HEK293 (cell line): ENCODE measurements around the gene DOK3.

ENCODE experiments used
- CTCF ChIA-PET: fragments of 350-600 bp; formaldehyde crosslinking; extraction: SDS; loops from one replicate; lab custom pipeline; 2021; ENCODE audit warnings: antibody characterized with exemption; lab: Yijun Ruan, JAX
- POLR2A ChIA-PET: fragments of 300-600 bp; formaldehyde crosslinking; extraction: SDS; loops from one replicate; lab custom pipeline; 2020; ENCODE audit warnings: antibody characterized with exemption, inconsistent platforms; lab: Yijun Ruan, JAX
- H3K27ac ChIP-seq: fragments of 200-500 bp; sonication (Bioruptor generic); 2 replicates; pipeline ENCODE4 v1.5.1; 2014; ENCODE audit warnings: low read depth, low read length, control low read depth, inconsistent platforms; ENCODE audit errors: extremely low read depth
- H3K36me3 ChIP-seq, 2 experiments: fragments of 200-500 bp in 1 of 2; sonication (Bioruptor generic) in 1 of 2; 1 replicate in 1 of 2; 2 replicates in 1 of 2; pipeline ENCODE4 v1.5.1; 2014 to 2017; ENCODE audit warnings: inconsistent platforms in 2 of 2, low read length in 2 of 2; ENCODE audit not compliant: control insufficient read depth in 2 of 2, insufficient read depth in 1 of 2
- H3K4me1 ChIP-seq: fragments of 200-500 bp; sonication (Bioruptor generic); 2 replicates; pipeline ENCODE4 v1.5.1; 2014; ENCODE audit warnings: mild to moderate bottlenecking, low read length, inconsistent platforms; ENCODE audit not compliant: control insufficient read depth, insufficient read depth
- H3K4me3 ChIP-seq: 2 replicates; pipeline ENCODE4 v1.5.1; 2011; ENCODE audit warnings: low read depth, mild to moderate bottlenecking, control low read depth, low read length, moderate library complexity
- H3K9me3 ChIP-seq: fragments of 200-500 bp; sonication (Bioruptor generic); 2 replicates; pipeline ENCODE4 v1.5.1; 2014; ENCODE audit warnings: low read depth, low read length, inconsistent platforms; ENCODE audit not compliant: control insufficient read depth, insufficient read depth
- GLI2 ChIP-seq: fragments of 450-650 bp; formaldehyde crosslinking; IDR thresholded peaks from 2 replicates; pipeline ENCODE4; 2017; ENCODE audit warnings: missing biosample characterization, missing genetic modification characterization, low read depth, borderline replicate concordance
- IKZF3 ChIP-seq: fragments of 450-650 bp; IDR thresholded peaks from 2 replicates; pipeline ENCODE4 v1.5.0; 2018; ENCODE audit warnings: missing biosample characterization, mild to moderate bottlenecking, missing genetic modification characterization, moderate library complexity
- KLF10 ChIP-seq: fragments of 450-650 bp; IDR thresholded peaks from 2 replicates; pipeline ENCODE4 v1.5.1; 2018; ENCODE audit warnings: missing biosample characterization, mild to moderate bottlenecking, missing genetic modification characterization
- PRDM1 ChIP-seq: fragments of 450-650 bp; formaldehyde crosslinking; IDR thresholded peaks from 2 replicates; pipeline ENCODE4; 2016; ENCODE audit warnings: missing biosample characterization, missing genetic modification characterization
- PRDM2 ChIP-seq: fragments of 450-650 bp; formaldehyde crosslinking; IDR thresholded peaks from 2 replicates; pipeline ENCODE4 v1.5.1; 2016; ENCODE audit warnings: missing biosample characterization, missing genetic modification characterization, borderline replicate concordance
- SCRT2 ChIP-seq: fragments of 450-650 bp; formaldehyde crosslinking; IDR thresholded peaks from 2 replicates; pipeline ENCODE4 v1.5.1; 2016; ENCODE audit warnings: missing biosample characterization, missing genetic modification characterization
- TCF7L2 ChIP-seq: IDR thresholded peaks from 2 replicates; pipeline ENCODE4 v1.6.1; 2011; ENCODE audit warnings: low read depth, mild to moderate bottlenecking, inconsistent platforms, low read length, moderate library complexity, borderline replicate concordance
- YY1 ChIP-seq: fragments of 450-650 bp; formaldehyde crosslinking; IDR thresholded peaks from 2 replicates; pipeline ENCODE4 v1.5.1; 2018; ENCODE audit warnings: missing biosample characterization, missing genetic modification characterization
- ZBTB8A ChIP-seq: fragments of 450-650 bp; formaldehyde crosslinking; IDR thresholded peaks from 2 replicates; pipeline ENCODE4 v1.5.1; 2016; ENCODE audit warnings: missing biosample characterization, missing genetic modification characterization
- ZFP3 ChIP-seq: fragments of 450-650 bp; formaldehyde crosslinking; IDR thresholded peaks from 2 replicates; pipeline ENCODE4 v1.5.1; 2016; ENCODE audit warnings: low read depth, missing biosample characterization, missing genetic modification characterization
- ZNF266 ChIP-seq: fragments of 450-650 bp; formaldehyde crosslinking; IDR thresholded peaks from 2 replicates; pipeline ENCODE4 v1.5.1; 2016; ENCODE audit warnings: missing biosample characterization, missing genetic modification characterization, low read depth
- ZNF274 ChIP-seq, 2 experiments: fragments of 200-500 bp in 1 of 2; fragments of 450-650 bp in 1 of 2; sonication (Bioruptor generic) in 1 of 2; formaldehyde crosslinking in 1 of 2; IDR thresholded peaks; 2 replicates each; pipeline versions ENCODE4 v1.5.1 to v1.6.1; 2014 to 2016; ENCODE audit warnings: borderline replicate concordance in 1 of 2, inconsistent platforms in 1 of 2, low read length in 1 of 2, missing biosample characterization in 1 of 2, missing genetic modification characterization in 1 of 2
- ZNF426 ChIP-seq: fragments of 450-650 bp; formaldehyde crosslinking; IDR thresholded peaks from 2 replicates; pipeline ENCODE4 v1.5.1; 2017; ENCODE audit warnings: missing biosample characterization, missing genetic modification characterization, mild to moderate bottlenecking, inconsistent platforms, moderate library complexity
- ZNF600 ChIP-seq: fragments of 450-650 bp; formaldehyde crosslinking; IDR thresholded peaks from 2 replicates; pipeline ENCODE4 v1.5.1; 2016; ENCODE audit warnings: missing biosample characterization, missing genetic modification characterization
- ZNF610 ChIP-seq: fragments of 450-650 bp; formaldehyde crosslinking; IDR thresholded peaks from 2 replicates; pipeline ENCODE4 v1.5.1; 2016; ENCODE audit warnings: missing biosample characterization, missing genetic modification characterization, borderline replicate concordance
- ZNF747 ChIP-seq: fragments of 450-650 bp; formaldehyde crosslinking; IDR thresholded peaks from 2 replicates; pipeline ENCODE4 v1.5.1; 2016; ENCODE audit warnings: missing biosample characterization, missing genetic modification characterization
- ZNF837 ChIP-seq: fragments of 450-650 bp; formaldehyde crosslinking; IDR thresholded peaks from 2 replicates; pipeline ENCODE4 v1.5.1; 2016; ENCODE audit warnings: missing biosample characterization, missing genetic modification characterization
- ZNF843 ChIP-seq: fragments of 450-650 bp; formaldehyde crosslinking; IDR thresholded peaks from 2 replicates; pipeline ENCODE4 v1.5.1; 2016; ENCODE audit warnings: missing biosample characterization, missing genetic modification characterization
- ZSCAN18 ChIP-seq: fragments of 450-650 bp; formaldehyde crosslinking; IDR thresholded peaks from 2 replicates; pipeline ENCODE4 v1.5.1; 2016; ENCODE audit warnings: missing biosample characterization, missing genetic modification characterization
- ZSCAN23 ChIP-seq: fragments of 450-650 bp; formaldehyde crosslinking; IDR thresholded peaks from 2 replicates; pipeline ENCODE4 v1.5.1; 2016; ENCODE audit warnings: missing biosample characterization, missing genetic modification characterization

The DOK3 gene

DNA sequence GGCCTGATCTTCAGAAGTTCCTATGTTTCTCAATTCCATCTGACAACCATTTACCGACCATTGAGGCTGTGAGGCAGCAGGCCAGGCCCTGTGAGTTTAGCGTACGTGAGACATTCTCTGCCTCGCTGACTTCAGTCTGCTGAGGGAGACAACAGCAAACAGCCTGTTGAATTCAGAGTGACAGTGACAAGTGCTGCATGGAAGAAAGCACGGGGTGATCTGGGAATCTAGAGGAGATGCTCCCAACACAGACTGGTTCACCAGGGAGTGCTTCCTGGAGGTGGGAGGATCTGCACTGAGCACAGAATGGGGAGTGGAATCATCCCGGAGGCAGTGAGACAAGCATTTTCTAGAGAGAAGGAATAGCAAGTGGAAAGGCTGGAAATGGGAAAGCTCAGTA lies 17.2 kb upstream of the DOK3 start:
- TF ChIP-seq SCRT2 (peak; percentile 71), ZNF843 (no peak), ZNF610 (tag by site-specific recombination) (no peak)
- POLR2A ChIA-PET, result no interaction called here
- CTCF ChIA-PET, result no interaction called here
- no peak overlapping the region for H3K27ac ChIP-seq
- peaks cover 12 to 90% of the 10 kb centered on the region in 2 experiments; a peak in 2 of 3 replicates for H3K36me3 ChIP-seq
- no peaks in the 10 kb centered on the region for H3K9me3 ChIP-seq
- H3K4me1 ChIP-seq, result no peaks in the 10 kb centered on the region
- H3K4me3 ChIP-seq, result no peak overlapping the region

- Histone ChIP-seq H3K27ac (no peak overlapping the region), H3K4me3 (no peak overlapping the region), H3K9me3 (no peaks in the 10 kb centered on the region)
- CTCF ChIA-PET, result no interaction called here
- TF ChIP-seq ZNF274 (IDR thresholded peaks at IDR 0.05; ENCODE audit: low read length), result no peak
- TF ChIP-seq ZNF274 (tag by site-specific recombination; IDR thresholded peaks at IDR 0.05; ENCODE audit: borderline replicate concordance), result no peak
- TF ChIP-seq ZNF600, result no peak
- no peak for TF ChIP-seq GLI2
- no peak for TF ChIP-seq YY1 (tag by site-specific recombination)
- no peak for TF ChIP-seq IKZF3 (tag by site-specific recombination)
- TF ChIP-seq ZSCAN23 (tag by site-specific recombination), result no peak
- no peak for TF ChIP-seq ZNF426 (tag by site-specific recombination)
- no peak for TF ChIP-seq ZSCAN18 (tag by site-specific recombination)
- TF ChIP-seq ZFP3 (tag by site-specific recombination), result no peak
- TF ChIP-seq ZNF747 (tag by site-specific recombination), result no peak
- no peak for TF ChIP-seq ZNF266 (tag by site-specific recombination)
- no peak for TF ChIP-seq ZNF610 (tag by site-specific recombination)
- TF ChIP-seq PRDM2 (tag by site-specific recombination), result no peak
- TF ChIP-seq KLF10, result no peak
- TF ChIP-seq ZNF837 (tag by site-specific recombination), result no peak
- TF ChIP-seq ZBTB8A (tag by site-specific recombination), result no peak
- TF ChIP-seq PRDM1, result no peak
- no peak for TF ChIP-seq TCF7L2
- TF ChIP-seq, all 188 proteins: peak for 0
- H3K36me3 ChIP-seq, result peaks cover 8 to 90% of the 10 kb centered on the region in 2 experiments; a peak in 2 of 3 replicates
- POLR2A ChIA-PET, result no interaction called here
- H3K4me1 ChIP-seq, result no peaks in the 10 kb centered on the region
These were observed 16.6 kb upstream of the DOK3 start for GRCh38 chr5:177526191-177526590.
